Activated naive CD4-positive, alpha-beta T cell treated with Interleukin-2 at 50 U/mL for 16 hours (primary cell): ENCODE results near the gene SLC35E3.

Experiments
- DNase-seq: peaks from one replicate; pipeline ENCODE4 v3.0.0-alpha.2; 2020

SLC35E3 gene

DNA sequence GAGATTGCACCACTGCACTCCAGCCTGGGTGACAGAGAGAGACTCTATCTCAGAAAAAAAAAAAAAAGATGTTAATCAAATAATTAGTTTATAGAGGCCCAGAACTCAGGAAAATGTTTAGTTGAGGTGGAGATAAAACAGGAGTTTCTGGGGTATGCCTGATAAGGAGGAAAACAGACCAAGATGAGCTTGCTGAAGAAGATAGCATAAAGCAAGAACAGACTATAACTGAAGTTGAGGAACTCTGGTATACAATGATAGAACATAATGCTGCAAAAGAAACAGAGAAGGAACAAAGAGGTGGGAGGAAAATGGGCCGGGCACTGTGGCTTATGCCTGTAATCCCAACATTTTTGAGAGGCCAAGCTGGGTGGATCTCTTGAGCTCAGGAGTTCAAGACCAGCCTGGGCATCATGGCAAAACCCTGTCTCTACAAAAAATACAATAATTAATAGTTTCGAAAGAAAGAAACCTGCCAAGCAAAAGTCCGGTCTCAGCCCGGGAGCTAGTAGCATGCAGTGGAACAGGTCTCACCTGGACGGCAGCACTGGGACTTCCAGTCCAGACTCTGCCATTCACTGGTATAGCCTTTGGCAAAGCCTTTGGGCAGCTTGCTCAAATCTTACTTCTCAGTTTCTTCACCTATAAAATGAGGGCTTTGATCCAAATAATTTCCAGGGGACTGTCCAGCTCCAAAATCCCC is 25.4 kb downstream of the SLC35E3 start:
- no peak for DNase-seq

DNA sequence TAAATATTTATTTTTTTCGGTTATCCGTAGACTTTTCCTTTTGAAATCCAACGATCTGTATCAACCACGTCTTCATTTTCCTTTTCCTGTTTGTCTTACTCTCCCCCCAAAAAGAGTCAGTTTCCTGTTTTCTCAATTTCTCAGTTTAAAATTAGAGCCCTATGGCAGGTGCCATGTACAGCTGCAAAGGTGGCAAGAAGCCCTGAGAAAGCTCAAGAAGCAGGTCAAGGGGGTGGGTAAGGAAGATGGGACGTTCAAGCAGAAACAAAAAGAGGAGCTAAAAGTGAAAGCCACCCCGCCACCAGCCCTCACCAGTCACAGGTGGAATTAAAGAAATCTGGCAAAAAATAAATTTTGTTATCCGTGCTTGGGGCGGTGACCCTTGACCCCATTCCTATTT is 26.7 kb downstream of the SLC35E3 start:
- DNase-seq: no peak

DNA sequence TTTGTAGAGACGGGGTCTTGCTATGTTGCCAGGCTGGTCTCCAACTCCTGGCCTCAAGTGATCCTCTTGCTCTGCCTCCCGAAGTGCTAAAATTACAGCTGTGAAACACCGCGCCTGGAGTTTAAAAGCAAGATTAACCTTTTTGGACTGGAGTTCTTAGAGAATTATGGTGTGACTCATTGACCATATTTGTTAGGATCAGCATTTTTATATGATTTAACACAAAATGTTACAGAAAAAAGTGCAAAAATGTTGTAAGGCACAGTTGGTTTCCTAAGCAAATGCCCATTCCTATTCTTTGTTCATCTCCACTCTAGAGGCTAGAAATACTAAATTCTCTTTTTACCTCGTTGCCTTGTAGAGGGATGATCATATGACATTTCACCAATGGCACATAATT is 27.6 kb downstream of the SLC35E3 start:
- DNase-seq: no peak

DNA sequence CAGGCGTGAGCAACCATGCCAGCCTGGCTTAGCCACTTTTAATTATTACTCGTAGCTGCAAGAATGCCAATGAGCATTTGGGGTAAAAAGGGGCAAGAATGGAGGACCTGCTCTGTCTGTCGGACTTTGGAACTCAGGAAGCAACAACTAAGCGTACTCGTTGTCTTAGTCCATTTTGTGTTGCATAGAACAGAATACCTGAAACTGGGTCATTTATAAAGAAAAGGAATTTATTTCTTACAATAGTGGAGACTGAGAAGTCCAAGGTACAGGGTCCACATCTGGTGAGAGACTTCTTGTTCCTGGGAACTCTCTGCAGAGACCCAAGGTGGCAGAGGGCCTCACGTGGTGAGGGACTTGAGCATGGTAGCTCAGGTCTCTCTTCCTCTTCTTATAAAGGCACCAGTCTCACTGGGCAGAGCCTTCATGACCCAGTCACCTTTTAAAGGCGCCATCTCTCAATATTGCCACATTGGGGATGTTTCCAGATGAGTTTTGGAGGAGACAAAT is 29.2 kb downstream of the SLC35E3 start:
- no peak for DNase-seq

DNA sequence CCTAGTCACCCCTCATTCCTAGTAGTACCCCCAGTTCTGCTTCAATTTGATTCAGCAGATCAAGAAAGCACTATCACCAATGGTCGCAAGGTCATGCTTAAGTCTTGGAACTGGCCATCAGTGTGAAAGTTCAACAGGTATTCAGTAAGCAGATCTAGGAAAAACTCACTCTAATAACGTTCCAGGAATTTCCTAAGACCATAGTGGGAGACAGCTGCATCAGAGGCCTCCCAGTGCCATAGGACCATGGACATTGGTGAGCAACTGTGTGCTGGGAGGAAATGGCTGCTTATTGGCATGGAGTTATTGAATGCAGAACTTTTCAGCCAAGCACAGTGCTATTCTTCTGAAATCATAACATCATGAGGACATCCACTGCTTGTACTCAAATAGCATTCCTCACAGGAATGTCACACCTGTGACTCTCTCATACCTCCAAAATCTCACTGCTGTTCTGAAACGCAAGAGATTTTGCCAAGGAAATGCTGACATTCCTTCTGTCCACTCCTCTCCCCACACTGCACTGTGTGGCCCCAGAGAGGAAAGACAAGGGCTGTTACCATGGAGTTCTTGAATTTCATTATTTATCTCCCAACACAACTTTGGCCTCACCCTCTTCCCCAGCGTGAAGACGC is 31.1 kb downstream of the SLC35E3 start:
- DNase-seq: no peak

DNA sequence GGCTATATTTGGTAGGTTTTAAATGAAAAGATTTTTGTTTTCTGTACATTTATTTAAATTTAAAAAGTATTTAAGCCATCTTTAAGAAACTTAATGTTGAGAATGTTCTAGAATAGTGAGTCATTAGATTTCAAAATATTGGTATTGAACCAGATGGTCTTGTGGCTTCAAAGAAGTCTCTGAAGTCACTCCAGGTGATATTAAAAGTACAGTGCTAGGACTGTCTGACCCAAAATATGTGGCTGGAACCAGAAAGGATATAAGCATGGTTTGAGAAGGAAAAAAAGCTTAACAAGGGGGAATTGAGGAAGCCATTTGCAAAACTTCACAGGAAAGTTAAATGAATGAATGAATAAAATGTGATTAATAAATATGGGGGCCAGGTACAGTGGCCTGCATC is 33.3 kb downstream of the SLC35E3 start:
- no peak for DNase-seq

DNA sequence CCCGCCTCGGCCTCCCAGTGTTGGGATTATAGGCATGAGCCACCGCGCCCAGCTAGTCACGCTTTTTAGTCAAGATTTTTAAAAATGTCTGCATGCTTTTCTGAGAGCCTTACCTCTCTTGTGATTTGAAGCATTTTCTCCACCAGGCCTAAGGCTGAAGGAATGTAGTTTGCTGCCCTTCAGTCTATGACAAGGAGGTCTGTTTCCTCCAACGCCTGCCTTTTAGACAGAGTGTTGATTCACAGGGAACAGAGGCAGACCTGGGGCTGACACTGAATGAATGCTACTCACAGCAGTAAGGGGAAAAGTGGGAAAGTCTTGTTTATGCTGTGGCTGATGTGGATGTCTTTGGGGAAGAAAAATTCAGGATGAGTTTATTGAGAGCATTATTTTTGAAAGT is 34.8 kb downstream of the SLC35E3 start:
- DNase-seq: no peak

DNA sequence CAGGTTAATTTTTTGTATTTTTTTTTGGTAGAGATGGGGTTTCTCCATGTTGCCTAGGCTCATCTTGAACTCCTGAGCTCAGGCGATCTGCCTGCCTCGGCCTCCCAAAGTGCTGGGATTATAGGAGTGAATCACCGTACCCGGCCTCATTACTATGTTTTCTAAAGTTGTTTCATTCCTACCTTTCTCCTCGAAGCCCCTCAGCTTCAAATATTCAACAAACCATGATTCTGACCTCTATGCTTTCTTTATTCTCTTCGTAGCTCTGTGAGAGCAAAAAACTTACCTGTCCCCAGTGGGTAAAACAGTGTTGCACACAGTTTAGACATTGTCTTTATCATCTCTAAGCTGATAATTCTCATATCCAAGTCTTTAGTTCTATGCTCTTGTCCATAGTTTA is 35.8 kb downstream of the SLC35E3 start:
- DNase-seq: no peak

DNA sequence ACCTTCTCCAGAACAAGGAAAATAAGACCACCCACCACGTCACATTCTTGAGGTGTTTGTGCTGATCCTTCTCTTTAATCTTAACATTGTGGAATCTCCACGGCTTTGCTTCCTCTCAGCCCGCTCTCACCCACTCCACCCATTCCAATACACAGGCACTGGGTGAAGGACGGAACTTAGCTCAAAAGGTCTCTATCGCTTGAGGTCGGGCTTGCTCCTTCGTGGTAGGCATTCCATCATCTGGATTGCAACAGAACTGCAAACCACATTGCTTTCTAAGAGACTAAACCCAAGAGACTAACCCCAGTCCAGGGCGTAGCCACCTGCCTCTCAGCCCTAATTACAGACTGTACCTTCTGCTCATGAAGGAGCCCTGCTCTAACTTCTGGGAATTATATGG is 38.0 kb downstream of the SLC35E3 start:
- no peak for DNase-seq

DNA sequence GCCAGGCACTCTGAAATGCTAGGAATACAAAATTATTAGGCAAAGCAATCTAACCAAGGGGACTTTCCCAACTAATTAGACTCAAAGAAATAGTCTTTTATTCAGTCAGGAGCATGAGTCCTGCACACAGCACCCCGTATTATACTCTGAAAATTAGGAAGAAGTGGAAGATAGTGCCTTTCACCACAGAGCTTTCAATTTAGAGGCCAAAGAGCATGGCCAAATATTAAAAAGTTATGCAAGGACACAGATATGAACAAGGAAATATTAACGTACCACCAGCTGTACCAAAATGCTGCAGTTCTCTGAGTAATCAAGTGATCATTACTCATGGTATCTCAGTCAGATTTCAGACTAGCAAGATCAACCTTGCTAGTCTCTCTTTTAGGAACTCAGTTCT is 39.4 kb downstream of the SLC35E3 start:
- DNase-seq: no peak

DNA sequence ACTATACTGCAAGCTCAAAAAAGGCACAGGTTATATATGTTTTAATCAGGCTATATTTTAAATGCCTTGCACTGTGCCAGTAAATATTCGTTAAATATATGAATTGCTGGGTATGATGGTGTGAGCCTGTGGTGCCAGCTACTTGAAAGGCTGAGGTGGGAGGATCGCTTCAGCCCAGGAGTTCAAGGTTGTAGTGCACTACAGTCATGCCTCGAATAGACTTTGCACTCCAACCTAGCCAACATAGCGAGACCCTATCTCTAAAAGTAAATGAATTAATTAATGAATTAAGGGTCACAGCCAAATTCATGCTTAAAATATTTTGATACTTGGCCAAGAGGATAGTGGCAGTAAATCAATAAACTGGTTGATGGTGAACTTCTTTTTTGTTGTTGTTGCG is 39.8 kb downstream of the SLC35E3 start:
- DNase-seq: no peak

DNA sequence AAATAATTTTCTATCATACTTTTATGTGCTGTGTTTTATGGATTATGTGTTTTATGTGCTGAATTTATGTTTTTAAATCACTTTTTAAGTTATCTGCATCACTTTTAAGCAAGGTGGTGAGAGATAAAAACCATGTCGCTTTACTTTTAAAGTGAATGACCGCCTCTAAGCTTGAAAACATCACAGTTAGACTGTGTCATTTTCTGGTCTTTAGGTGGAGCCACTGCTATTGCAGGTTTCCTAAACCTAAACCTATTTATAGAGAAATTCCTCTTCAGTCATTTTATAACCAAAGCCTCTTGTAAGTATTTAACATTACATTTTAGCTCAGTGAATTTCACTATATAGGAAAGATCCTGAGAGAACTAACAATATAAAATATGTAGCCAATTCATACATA is 41.0 kb downstream of the SLC35E3 start:
- no peak for DNase-seq

DNA sequence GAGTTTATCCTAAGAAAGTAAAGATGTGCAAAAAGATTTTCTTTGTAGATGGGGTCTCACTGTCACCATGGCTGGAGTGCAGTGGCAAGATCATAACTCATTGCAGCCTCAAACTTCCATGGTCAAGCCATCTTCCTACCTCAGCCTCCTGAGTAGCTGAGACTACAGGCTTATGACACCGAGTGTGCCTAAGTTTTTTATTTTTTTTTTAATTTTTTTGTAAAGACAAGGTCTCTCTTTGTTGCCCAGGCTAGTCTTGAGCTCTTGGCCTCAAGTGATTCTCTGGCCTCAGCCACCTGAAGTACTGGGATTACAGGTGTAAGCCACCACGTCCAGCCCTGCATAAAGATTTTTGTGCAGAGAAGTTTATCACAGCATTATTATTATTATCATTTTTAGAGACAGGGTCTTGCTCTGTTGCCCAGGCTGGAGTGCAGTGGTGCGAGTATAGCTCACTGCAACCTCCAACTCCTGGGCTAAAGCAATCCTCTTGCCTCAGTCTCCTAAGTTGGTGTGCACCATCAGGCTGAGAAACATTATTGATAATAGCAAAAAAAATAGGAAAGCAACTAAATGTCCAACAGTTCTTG is 42.7 kb downstream of the SLC35E3 start:
- no peak for DNase-seq

DNA sequence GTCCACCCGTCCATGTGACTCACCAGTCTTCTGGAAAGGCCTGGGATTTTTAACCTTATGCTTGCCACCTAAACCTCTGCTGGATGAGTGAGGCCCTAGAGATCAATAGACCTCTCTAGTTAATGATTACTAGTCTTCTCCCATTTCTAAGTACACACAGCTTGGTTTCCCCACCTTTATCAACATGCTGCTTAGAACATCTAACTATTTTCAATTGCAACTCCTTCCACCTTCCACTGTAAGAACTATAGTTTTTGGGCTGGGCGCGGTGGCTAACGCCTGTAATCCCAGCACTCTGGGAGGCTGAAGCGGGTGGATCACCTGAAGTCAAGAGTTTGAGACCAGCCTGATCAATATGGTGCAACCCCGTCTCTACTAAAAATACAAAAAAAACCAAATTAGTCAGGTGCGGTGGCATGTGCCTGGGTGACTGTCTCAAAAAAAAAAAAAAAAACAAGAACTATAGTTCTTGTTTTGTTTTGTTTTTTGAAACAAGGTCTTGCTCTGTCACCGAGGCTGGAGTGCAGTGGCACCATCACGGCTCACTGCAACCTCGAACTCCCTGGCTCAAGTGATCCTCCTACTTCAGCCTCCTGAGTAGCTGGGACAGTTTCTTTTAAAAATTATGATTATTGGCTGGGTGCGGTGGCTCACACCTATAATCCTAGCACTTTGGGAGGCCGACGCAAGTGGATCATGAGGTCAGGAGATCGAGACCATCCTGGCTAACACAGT is 43.3 kb downstream of the SLC35E3 start:
- DNase-seq: no peak

DNA sequence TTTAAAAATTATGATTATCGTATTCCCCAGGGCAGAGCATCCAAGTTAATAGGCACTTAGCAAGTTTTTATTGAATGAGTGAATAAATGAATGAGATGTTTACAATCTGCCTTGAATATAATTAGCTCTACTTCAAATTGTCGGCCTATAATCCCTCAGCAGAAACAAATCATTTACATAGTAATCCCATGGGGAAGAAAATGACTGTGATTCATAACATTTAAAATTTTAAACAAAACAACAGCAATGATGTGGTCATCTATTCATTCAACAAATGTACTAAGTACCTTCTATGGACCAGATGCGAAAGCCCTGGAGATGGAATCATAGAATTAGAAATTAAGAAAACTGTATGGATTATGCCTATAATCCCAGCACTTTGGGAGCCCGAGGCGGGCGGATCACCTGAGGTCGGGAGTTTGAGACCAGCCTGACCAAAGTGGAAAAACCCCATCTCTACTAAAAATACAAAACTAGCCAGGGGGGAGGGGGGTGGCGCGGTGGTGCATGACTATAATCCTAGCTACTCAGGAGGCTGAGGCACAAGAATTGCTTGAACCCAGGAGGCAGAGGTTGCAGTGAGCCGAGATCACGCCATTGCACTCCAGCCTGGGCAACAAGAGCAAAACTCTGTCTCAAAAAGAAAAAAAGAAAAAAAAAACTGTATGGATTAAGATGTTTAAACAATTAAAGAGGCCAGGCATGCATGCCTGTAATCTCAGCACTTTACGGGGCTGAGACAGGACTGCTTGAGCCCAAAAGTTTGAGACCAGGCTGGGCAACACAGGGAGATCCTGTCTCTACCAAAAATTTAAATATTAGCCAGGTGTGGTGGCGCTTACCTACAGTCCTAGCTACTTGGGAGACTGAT is 44.3 kb downstream of the SLC35E3 start:
- no peak for DNase-seq

DNA sequence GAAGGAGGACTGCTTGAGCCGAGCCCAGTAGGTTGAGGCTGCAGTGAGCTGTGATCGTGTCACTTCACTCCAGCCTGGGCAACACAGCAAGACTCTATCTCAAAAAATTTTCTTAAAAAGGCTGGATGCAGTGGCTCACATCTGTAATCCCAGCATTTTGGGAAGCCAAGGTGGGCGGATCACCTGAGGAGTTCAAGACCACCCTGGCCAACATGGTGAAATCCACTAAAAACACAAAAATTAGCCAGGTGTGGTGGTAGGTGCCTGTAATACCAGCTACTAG is 44.9 kb downstream of the SLC35E3 start:
- no peak for DNase-seq

DNA sequence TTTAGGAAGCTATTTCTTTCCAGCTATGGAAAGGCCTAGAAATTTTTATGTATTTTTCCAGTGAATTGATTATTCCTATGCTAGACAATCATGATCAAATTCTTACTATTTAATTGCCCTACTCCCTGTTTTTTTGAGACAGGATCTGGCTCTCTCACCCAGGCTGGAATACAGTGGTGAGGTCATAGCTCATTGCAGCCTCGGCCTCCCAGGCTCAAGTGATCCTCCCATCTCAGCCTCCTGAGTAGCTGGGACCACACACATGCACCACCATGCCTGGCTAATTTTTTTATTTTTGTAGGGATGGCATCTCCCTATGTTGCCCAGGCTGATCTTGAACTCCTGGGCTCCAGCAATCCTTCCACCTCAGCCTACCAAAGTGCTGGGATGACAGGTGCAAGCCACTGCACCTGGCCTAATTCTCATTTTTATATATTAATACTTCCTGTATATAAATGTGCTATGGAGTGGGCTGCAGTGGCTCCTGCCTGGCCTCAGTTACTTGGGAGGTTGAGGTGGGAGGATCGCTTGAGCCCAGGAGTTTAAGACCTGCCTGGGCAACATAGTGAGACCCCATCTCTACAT is 46.0 kb downstream of the SLC35E3 start:
- DNase-seq: no peak

DNA sequence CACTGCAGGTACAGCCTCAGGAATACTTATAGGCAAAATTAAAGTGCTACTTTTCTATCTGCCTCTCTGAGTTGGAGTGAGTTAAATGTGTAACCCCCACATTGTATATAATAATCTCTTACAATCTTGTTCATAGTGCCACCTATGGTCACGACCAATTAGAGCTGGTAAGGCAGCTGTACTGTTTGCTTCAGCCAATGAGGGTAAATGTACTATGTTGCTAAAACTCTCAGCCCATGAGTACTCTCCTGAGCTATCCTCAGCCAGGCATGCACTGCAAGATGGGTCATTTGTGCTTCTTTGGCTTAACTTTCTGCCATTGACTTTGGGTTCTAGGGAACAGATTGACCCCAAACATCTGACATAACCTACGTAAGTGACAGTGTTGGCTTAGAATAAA is 47.0 kb downstream of the SLC35E3 start:
- no peak for DNase-seq

DNA sequence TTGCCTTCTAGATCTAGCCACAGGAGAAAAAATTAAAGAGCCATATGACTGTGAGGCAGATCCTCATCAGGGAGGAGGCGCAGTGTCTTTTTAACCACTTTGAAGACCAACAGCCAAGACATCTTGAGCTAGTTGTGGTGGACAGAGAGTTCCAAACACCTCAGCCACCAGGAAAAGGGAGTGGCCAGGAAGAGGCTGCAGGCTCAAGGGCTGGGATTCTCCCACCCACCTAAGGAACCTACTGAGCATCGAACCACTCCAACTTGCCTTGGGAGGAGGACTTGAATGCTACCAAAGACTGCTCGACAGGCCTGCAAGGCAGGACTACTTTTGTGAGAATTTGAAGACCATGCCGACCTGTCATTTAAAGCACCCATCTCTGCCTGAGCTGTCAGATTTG is 47.5 kb downstream of the SLC35E3 start:
- DNase-seq: no peak

DNA sequence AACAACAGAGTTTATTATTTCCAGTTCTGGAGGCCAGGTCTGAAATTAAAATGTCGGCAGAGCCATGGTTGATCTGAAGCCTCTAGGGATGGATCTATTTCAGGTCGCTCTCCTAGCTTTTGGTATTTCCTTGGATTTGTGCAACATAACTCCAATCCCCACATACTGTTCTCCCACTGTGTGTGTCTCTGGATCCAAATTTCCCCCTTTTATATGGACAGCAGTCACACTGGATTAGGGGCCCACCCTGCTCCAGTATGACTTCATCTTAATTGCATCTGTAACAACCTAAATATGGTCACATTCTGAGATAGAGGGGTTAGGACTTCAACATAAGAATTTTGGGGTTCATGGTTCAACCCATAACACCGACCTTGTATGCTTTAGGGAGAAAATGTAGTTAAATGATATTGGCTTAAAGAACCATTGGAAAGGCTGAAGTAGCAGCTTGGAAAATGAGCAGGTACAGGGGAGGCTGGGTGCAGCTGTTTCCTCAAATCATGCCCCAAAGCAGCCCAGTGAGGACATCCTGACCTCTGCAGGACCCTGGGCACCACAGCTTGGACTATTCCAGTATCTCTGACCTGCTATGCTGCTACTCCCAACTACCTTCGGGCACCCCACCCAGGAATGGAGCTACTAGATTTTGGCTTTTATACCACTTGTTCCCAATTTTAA is 48.1 kb downstream of the SLC35E3 start:
- no peak for DNase-seq

DNA sequence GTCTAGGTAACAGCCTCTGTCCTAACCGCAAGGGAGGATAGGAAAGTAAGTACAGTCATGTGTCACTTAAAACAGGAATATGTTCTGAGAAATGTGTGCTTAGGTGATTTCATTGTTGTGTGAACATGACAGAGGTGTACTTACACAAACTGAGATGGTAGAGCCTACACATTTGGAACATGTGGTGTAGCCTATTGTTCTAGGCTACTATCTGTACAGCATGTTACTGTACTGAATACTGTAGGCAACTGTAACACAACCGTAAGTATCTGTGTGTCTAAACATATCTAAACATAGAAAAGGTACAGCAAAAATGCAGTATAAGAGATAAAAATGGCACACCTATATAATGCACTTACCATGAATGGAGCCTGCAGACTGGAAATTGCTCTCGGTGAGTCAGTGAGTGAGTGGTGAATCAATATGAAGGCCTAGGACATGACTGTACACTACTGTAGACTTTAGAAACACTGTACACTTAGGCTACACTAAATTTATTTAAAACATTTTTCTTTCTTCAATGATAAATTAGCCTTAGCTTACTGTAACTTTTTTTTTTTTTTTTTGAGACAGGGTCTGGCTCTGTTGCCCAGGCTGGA is 48.8 kb downstream of the SLC35E3 start:
- DNase-seq: no peak

DNA sequence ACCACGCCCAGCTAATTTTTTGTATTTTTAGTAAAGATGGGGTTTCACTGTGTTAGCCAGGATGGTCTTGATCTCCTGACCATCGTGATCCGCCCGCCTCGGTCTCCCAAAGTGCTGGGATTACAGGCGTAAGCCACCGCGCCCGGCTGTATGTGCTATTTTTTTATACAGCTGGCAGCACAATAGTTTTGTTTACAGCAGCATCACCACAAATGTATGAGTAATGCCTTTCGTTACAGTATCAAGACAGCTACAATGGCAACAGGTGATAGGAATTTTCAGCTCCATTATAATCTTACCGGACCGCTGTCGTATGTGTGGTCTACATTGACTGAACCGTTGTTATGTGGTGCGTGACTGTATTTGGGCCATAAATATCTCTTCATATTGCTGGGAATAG is 50.4 kb downstream of the SLC35E3 start:
- no peak for DNase-seq
